GM21360 (cell line): Measurements from ENCODE around the gene EXT2.

Experiments
- ATAC-seq: cut with Tn5 transposase; IDR thresholded peaks from one replicate; pipeline ENCODE4 v1.9.1; 2021; ENCODE audit warnings: mild to moderate bottlenecking, moderate library complexity; ENCODE audit not compliant: unreplicated experiment

Gene EXT2

DNA sequence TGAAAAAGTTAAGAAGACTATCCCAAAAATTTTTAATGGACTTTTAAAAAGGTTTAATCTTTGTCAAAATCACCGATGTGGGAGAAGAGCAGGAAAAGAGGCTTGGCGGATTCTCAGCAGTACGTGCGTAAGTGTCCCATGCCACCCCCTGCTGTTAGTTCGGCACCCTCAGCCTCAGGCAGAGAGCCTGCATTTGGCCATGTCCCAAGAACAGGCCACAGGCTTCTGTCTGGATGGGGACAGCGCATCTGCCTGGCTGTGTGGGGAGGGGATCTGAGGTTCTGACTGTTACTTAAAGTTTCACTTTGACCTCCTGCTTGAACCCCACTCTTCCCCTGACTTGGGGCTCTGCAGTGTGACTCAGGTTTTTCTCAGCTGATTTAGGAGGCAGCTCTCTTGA is 35.3 kb downstream of the EXT2 start:
- ATAC-seq = no peak

DNA sequence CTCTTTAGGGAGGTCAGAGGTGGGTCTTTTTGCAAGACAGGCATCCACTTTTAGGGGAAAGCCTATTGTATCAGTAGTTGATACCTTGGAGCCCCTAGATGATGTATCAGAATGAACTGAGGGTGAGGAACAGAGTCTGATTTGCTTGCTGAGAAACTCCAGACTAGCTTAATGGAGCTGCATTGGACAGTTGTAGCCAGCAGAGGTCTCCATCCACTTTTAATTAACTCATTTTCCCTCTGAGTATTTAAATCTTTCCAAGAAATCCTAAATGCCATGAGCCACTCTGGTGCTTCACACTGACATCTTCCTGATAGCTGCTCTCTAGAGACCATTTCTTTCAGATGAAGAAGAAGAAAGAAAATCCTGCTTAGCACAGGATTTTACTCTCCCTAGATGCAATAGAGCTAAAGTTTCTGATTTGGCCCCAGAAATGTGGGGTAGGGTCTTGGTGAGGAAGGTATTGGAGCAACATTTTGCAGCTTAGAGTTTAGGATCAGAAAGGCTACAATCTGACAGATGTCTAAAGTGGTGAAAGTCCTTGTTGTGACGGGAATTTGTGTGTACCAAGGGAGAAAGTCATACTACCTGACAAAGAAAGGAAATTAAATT is 38.0 kb downstream of the EXT2 start:
- no peak for ATAC-seq

DNA sequence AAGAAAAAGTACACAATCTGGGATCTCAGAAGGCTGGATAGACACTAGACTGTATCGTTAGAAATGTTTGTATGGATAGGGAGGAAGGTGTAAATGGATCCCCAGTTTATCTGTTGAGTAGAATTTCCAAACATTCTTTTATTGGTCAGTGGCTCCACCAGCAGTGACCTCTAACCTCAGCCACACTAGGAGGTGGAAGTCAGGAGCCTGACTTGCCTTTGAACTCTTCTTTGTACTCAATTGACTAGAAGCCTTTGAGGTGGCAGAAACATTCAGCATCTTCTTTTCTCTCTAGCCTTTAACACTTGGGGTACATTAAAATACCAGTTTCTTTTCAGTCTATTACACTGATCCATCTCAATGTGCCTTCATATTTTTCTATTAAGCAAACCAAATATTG is 39.1 kb downstream of the EXT2 start:
- ATAC-seq = no peak

DNA sequence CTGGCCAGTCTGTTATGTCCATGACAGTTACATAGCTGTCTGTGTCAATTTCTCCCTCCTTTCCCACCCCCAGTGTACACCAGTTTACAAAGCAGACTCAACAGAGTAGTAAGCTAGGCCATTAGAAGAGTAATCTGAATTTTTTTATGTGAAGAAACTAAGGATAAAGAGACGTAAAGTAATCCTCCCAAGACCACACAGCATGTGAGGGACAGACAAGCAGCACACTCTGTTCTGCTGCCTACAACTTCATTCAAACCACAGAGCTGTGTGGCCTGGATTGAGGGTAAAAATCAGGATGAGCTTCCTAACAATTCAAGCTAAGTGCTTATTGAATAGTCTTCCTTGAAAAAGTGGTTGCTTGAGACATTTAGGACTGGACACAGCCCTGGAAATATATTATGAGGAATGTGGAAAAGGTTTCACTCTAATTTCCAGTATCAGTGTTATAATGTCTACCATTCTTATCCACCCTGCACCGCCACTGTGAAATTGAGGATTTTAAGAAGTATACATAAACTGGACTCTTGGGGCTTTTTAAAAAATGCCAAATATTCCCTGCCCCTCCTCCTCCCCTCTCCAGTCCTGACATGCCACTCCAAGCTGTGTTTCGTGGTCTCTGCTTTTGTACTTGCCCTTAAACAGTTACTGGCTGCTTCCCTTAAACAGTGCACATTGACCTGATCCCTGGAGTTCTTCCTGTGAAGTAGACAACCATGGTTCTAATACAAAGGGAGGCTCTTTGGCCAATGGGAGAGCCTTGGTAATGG is 40.9 kb downstream of the EXT2 start:
- ATAC-seq = no peak

DNA sequence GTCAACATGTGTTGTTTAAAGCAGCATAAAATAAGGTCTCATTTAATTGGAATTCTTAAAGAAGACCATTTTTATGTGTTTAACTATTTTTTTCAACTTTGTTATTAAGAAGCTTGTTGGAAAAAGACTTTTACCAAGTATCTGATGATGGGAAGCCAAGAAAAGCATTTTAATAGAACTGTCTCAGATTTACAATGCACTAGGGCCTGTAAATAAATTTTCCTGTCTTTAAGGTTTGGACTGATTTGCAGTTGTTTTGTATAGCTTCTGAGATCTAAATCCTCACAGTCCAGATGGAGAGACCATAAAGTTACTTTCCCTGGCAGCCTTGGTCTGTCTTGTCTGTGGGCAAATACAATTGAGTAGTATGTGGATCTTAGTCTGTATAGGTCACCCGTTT is 41.6 kb downstream of the EXT2 start:
- ATAC-seq = no peak

DNA sequence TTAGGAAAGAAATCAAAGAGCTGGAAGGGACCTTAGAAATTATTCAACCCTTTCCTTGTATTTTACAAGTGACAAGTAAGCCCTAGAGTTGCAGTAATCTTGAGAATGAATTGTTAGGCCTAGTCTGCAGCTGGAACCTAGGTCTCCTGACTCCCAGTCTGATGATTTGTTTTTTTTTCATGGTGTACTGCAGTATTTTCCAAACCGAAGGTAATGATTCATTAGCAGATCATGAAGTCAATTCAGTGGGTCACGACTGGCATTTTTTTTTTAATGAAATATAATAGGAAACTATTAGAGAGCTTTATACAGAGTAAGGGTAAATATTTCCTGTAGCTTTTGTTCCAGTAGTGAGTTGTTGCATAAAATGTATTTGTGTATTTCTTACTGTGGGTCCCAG is 42.8 kb downstream of the EXT2 start:
- no peak for ATAC-seq

DNA sequence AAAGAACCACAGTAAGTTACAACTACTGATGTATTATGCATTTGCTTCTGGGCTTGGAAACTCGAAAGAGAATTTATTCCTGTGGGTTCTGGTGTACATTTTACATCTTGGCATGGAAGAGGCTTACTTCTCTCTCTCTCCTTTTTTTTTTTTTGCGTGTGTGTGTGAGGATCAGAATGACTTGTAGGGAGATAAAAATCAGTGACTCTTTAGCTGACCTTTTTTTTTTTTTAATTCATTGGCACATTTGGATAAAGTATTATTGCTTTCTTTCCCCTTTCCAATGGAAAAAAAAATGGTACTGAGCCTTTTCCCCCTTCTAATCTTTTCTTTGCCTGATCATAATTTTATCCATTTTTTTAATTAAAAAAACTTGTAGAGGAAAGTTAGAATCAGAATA is 43.5 kb downstream of the EXT2 start:
- ATAC-seq = no peak

DNA sequence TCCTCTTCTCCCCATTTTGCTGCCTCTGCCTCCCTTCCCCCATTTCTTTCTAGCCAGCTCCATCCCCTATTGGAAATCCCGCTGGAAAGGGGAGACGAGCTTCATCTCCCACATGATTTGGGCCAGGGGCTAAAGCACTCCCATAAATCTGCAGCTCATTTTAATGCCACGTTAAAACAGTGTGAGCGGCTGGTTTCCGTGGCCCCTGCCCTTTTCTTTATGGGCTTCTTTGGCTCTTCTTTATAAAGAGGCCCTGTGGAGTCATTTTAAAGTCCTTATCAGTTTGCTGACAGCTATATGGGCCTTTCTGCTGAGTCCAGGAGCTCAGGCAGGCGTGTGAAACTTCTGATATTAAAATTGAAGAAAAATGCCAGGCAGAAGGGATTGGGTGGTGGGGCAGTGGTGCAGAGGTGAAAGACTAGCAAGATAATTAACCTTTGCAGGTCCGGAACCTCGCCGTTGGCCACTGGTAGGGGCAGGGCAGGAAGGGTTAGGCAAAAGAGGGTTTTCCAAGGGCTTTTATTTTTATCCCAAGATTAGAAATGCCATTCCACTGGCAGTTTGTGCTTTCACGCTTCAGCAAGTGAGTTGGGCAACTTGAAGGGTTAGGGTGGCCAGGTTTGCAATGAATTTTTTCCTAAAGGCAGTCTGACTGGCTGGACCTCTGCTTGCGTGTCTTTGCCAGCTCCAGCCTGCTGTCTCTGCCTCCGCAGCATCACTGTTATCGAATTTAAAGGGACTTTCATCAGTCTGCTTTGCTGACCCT is 44.3 kb downstream of the EXT2 start:
- no peak for ATAC-seq

DNA sequence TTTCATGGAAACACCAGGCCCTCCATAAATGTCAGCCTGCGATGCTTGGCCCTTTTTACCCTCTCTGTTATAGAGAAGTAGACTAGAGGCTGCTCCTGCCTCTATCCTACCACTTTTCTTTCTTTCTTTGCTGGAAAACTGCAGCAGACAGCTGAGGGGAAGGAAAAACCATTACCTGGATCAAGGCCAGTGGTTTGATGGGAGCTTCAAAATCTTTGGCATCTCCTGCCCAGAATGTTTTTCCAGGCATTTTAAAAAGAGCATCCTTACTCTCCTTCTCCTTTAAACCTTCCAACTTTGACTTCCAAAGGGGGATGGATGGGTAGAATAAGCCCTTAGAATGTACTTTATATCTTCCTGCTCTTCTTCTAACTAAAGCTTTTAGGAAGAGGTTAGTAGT is 44.9 kb downstream of the EXT2 start:
- no peak for ATAC-seq

DNA sequence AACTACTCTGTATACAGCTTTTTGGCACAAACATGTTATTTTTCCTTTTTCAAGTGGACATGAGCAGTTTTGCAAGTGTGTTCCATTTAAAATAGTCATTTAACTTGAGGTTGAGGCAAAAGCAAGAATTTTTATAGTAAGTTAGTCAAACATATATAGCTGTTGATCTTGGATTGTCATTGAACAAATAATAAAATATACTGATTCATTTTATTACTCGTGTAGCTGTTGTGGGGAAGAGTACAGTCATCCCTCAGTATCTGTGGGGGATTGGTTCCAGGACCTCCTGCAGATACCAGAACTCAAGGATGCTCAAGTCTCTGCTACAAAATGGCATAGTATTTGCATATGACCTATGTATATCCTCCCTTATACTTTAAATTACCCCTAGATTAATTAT is 45.3 kb downstream of the EXT2 start:
- ATAC-seq = no peak

DNA sequence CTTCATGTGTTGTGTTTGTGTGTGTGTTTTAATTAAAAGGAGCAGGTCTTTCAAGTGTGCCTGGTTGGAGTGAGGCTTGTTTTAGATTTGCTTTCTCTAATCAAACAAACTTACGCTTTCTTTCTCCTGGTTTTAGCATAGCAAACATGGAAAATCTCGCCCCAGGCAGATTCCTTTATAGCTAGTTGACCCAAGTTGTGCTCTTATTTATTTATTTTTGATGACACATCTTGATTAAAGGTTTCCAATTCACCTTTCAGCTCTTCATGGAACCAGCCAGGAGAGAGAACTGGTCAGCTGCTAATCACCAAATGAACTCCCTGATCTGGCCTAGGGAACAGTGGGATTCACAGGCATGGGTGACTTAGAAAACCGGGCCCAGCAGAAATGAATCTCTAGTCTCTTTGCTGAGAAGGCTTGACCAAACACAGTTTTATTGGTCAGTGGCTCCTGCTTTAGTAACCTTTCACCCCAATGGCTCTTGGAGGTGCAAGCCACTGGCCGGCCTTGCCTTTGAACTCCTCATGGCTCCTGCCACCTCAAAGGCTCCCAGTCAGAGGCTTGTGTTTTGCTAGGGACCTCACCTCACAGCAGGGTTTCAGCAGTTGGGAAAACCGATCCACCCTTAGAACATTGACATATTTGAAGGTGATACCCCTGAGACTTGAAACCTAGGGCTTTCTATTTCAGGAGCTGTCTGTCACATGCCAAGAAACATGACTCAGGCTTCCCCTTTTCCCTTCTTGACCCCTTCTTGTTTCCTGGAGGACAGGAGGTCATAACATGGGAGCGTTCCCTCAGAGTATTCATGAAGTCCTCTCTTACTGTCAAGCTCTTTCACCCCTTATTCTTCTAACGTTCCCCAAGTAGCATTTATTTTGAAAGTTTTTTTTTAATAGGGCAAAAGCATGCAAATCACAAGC is 48.8 kb downstream of the EXT2 start:
- ATAC-seq = no peak

DNA sequence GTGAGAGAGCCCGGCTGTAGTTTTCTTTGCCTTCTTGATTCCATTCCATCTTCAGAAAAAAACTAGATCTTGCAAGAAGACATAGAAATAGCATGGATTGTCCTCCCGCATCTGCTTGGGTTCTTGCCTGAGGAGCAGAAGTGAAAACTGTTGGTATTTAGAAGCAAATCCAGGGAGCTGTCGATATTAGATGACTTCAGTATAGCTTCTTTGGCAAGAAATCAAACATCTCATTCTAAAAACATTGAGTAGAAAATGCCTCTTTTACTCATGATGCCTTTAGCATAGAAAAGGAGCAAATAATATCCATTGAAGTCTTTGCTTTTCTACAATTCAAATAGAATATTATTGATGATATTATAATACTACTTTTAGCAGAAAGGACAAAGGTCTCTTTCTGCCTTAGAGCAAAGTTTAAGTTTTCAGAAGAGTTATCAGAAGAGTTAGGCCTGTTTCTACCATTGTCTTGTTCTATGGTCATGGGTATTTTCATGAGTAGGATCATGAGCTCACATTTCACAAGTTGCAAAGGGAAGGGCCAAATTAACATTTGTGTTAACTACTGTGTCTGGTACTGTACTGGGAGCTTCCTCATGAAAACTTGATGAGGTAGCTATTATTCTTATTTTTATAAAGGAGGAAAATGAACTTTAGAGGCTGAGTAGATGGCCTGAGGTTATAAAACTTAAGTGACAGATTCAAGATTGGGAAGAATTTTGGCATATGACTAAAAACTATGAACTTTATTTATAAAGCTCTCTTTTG is 49.7 kb downstream of the EXT2 start:
- ATAC-seq = no peak

DNA sequence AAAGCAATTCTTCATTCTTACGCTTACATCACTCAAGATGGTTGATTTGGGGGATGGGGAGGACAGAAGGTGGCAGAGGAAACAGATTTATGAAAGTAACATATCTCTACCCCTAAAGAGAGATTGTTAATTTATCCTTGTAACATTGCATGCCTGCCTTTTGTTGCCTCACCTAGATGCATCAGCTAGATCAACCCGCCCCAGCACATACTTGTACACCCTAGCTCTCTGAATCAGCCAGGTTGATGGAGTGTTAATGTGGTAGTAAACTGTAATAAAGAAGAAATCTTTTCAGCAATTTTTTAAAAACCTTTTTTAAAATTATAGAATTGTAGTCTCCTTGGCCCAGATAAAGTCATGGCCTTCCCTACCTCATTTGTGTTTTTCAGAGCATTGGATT is 51.5 kb downstream of the EXT2 start:
- no peak for ATAC-seq

DNA sequence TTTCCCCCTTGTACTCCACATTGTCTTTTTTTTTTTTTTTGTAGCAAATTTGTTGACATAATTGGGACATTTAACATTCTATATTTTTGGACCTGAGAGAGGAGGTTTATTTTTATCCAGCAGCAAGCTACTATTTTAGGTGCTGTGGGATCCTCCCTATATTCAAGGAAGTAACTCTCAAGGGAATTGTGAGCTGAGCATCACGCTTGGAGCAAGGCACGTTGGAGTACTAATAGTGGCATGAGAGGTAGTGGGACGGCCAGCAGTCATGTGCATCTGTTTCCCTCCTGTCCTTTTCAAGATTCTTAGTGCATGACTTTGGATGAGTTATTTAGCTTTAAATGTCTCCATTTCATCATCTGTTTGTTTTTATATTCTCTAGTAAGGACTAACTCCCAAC is 52.3 kb downstream of the EXT2 start:
- ATAC-seq = no peak

DNA sequence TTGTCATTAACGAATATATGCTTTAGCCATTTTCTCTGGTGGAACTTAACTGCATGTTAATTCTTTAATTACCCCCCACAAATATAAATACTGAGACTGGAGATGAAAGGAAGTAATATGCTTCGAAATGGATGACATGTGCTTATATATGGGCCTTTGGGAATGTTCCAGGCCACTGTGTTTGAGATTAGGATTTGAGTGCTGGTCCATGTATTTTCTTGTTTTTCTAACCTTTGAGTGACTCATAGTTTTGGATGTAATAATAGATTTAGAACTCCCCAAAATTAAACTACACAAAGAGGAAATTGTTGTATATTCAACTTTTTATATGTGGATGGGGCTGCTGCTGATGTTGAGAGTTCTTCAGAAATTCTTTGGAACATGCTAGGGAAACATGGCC is 54.2 kb downstream of the EXT2 start:
- no peak for ATAC-seq

DNA sequence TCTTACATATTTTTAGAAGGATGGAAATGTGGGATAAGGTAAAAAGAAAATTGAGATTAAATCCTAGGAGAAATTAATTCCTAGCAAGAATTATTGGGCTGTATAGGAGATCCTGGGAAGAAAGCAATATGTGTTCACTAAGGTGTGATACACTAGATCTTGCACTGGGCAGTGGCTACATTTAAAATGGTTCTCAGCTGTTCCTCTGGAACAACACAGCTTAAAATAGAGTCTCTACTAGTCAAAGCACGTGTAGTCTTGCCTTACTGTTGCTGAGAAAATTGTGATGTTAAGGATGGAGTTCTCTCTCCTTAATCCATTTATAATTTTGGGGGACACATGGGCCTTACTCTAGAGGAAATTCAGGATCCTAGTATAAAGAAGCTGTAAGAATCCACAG is 54.9 kb downstream of the EXT2 start:
- no peak for ATAC-seq

DNA sequence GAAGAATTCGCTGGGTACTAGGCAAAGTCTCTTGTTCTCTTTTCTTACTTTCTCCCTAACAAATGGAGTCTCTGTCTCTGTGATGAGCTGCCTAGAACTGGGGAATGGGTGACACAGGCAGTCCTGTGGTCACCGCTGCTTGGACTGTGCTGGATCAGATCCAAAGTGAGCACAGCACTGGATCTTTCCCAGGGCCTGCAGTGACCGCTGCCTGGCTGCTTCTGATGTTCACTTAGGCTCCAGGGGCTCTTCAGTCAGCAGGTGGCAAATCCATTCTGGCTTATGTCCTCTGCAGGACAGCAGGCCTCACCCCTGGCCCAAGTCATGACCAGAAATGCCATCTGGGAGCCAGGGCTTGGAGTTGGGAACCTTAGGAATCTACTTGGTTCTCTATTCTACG is 61.5 kb downstream of the EXT2 start:
- ATAC-seq = no peak

DNA sequence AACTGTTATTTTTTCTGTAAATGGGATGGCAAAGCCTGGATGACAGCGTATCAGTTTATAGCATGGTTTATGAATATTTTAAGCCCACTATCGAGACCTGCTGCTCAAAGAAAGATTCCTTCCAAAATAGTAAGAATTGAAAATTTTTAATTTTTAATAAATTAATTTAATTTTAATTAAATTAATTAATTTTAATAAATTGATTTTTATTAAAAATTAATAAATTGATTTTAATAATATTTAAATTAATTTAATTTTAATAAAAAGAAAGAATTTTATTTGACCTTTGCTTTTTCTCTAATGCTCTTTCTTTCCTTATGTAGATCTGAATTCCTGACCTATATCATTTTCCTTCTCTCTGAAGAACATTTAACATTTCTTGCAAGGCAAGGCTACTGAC is 62.9 kb downstream of the EXT2 start:
- ATAC-seq = no peak

DNA sequence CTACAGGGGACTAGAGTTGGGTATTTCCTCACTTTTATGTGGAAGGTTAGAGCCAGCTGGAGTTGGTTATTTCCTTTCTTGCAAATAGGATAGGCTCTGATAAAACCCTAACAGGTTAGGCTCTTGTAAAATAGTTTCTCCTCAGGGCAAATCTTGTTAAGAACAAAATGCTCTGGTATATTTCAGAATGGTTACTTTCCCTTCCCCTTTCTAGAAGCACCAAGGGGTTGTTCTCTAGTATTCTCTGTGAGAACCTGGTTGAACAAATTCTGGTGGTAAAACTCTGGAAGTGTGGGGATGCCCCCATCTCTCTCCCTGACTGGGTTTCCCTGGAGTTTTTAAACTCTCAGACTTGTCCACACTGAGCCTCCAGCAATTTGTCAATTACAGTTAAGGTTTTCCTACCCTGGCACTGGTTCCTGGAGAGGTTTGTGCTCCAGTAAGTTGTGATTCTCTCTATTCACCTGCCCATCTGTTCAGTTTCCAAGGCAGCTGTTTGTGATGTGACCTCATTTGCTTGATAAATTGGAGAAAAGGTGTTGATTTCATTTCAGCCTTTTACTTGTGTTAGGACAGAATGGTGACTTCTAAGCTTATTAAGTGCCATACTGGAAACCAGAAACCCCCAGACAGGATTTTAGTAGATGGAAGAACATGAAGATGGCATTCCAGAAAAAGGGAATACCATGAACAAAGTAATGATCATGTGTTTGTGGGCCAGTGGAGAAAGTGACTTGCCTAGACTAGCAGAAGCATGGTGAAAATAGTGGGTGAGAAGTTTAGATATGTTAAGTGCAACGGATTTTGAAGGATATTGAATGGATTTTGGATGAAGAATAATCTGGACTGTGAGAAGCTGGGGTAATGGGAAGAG is 64.6 kb downstream of the EXT2 start:
- ATAC-seq = peak; percentile 73
